HG03558 (cell line): ENCODE results near the gene FKRP.
"Not testable (repeated sequence)": the region's sequence is repeated elsewhere in the genome, so short reads cannot be mapped to it uniquely, and the experiment has no call there.

Experiments used
- ATAC-seq: cut with Tn5 transposase; IDR thresholded peaks from one replicate; pipeline ENCODE4 v1.9.1; 2021; ENCODE audit warnings: moderate number of reproducible peaks; ENCODE audit not compliant: unreplicated experiment; ENCODE audit errors: extremely low read depth

FKRP gene

GRCh38 chr19:46745521-46746280, at the start of gene FKRP:
Gene FKRP, plus strand, starts transcription at chr19:46746057. Its CDS starts 9,394 bp downstream, at chr19:46755451.
- no peak for ATAC-seq

GRCh38 chr19:46696866-46697203, 49.0 kb upstream of the FKRP start:
- ATAC-seq, result no peak

- ATAC-seq, result no peak
These were observed 48.5 kb upstream of the FKRP start for GRCh38 chr19:46697204-46697960.

- ATAC-seq, result no peak
These were observed 47.2 kb upstream of the FKRP start for GRCh38 chr19:46698395-46699321.

- ATAC-seq, result no peak
These were observed 45.2 kb upstream of the FKRP start for GRCh38 chr19:46700704-46701103.

- ATAC-seq, result no peak
These were observed 41.3 kb upstream of the FKRP start for GRCh38 chr19:46704379-46705076.

GRCh38 chr19:46710687-46711086, 35.2 kb upstream of the FKRP start:
- no peak for ATAC-seq

GRCh38 chr19:46712768-46713338, 33.0 kb upstream of the FKRP start:
- not testable (repeated sequence) for ATAC-seq

- ATAC-seq, result no peak
These were observed 31.9 kb upstream of the FKRP start for GRCh38 chr19:46713781-46714443.

- ATAC-seq, result no peak
These were observed 31.3 kb upstream of the FKRP start for GRCh38 chr19:46714444-46715106.

- ATAC-seq, result no peak
These were observed 30.3 kb upstream of the FKRP start for GRCh38 chr19:46715620-46715974.

- no peak for ATAC-seq
These were observed 29.7 kb upstream of the FKRP start for GRCh38 chr19:46715975-46716671.

- ATAC-seq, result no peak
These were observed 29.2 kb upstream of the FKRP start for GRCh38 chr19:46716672-46717033.

- no peak for ATAC-seq
These were observed 28.7 kb upstream of the FKRP start, which contains the start of gene PRKD2 for GRCh38 chr19:46717034-46717715. Gene PRKD2, minus strand, starts transcription at chr19:46717114. Its CDS starts 744 bp downstream, at chr19:46716370.

GRCh38 chr19:46717716-46718143, 28.1 kb upstream of the FKRP start:
- ATAC-seq, result no peak

GRCh38 chr19:46718157-46718933, 27.5 kb upstream of the FKRP start:
- no peak for ATAC-seq
